GM13976 (cell line): ENCODE data around the gene COQ4.
A peak's percentile ranks its signal among the peaks of the same experiment; 100 is the strongest.

Source experiments
- DNase-seq: peaks from one replicate; pipeline ENCODE4 v3.0.0; 2012; ENCODE audit warnings: low spot score
- CTCF ChIP-seq: IDR thresholded peaks from 2 replicates; pipeline ENCODE4 v1.5.1; 2012; ENCODE audit warnings: borderline replicate concordance, mild to moderate bottlenecking; ENCODE audit not compliant: insufficient read depth; ENCODE audit errors: extremely low read depth, missing control alignments, control extremely low read depth
- in situ Hi-C: fragments of 300-500 bp; cut with MboI; formaldehyde crosslinking; loops from one replicate; pipeline ENCODE4 v1.12.0; 2022; ENCODE audit warnings: low sequenced_read_pairs, mixed read lengths, inconsistent platforms; ENCODE audit not compliant: unreplicated experiment

The COQ4 gene

GRCh38 chr9:128349772-128350171 is 27.1 kb downstream of the COQ4 start:
- TF ChIP-seq CTCF: no peak
- in situ Hi-C loops: no loop called here
- no peak for DNase-seq

DNA sequence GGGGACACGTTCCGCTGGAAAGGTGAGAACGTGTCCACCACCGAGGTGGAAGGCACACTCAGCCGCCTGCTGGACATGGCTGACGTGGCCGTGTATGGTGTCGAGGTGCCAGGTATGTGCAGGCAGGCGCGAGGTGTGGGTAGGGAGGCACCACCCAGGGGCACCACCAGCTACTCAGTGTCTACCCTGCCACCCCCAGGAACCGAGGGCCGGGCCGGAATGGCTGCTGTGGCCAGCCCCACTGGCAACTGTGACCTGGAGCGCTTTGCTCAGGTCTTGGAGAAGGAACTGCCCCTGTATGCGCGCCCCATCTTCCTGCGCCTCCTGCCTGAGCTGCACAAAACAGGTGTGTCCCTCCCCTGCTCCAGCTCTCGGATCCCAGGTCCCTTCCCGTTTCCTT is 32.8 kb downstream of the COQ4 start:
- DNase-seq: no peak
- in situ Hi-C loops: no loop called here
- TF ChIP-seq CTCF: no peak

- TF ChIP-seq CTCF: no peak
- no peak for DNase-seq
- in situ Hi-C loops: no loop called here
Observed at GRCh38 chr9:128358090-128358489, 35.5 kb downstream of the COQ4 start.

GRCh38 chr9:128358861-128359260 is 36.2 kb downstream of the COQ4 start:
- in situ Hi-C loops: no loop called here
- DNase-seq: no peak

DNA sequence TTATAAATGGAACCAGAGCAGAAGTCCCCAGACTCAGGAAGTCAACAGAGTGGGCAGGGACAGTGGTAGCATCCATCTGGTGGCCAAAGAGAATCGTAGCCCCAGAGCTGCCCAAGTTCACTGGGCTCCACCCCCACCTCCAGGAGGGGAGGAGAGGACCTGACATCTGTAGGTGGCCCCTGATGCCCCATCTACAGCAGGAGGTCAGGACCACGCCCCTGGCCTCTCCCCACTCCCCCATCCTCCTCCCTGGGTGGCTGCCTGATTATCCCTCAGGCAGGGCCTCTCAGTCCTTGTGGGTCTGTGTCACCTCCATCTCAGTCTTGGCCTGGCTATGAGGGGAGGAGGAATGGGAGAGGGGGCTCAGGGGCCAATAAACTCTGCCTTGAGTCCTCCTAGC is 38.2 kb downstream of the COQ4 start:
- in situ Hi-C loops: no loop called here
- TF ChIP-seq CTCF: no peak

More at GRCh38 chr9:128358861-128359260, 36.2 kb downstream of the COQ4 start:
- TF ChIP-seq CTCF: no peak

GRCh38 chr9:128361296-128361985 is 38.8 kb downstream of the COQ4 start:
- TF ChIP-seq CTCF: no peak
- in situ Hi-C loops: no loop called here
- no peak for DNase-seq

More for the DNA sequence above, 38.2 kb downstream of the COQ4 start:
- no peak for DNase-seq

DNA sequence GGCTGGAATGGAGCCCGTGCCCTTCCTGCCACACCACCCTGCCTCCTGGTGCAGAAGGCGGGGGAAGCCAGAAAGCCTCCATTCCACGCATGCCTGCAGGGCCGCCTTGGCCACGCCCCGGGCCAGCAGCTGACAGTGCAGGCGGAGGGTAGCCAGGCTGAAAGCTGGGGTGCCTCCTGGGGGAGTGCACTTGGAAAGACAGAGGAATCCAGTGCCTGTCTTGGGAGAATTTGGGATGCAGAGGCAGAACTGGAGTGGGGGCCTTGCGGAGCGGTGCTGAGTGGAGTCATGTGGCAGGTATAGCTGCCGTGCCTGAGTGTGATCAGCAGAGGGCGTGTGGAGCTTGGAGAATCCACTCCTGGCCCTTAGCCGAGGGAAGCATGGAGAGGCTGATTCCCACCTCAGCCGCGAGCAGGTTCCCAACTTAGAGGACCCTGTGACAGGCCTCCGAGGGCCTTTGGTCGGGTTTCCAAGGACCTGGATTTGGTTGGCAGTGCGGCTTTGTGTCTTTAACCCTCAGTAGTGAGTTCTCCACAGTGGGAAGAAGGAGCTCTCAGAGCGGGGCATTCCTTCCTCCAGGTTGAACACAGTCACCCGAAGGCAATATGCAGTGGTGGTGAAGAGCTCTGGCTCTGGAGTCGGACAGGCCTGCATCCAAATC is 39.5 kb downstream of the COQ4 start:
- TF ChIP-seq CTCF: peak; percentile 87
- peak; percentile 88 for DNase-seq
- in situ Hi-C loops: no loop called here
